Measurements from ENCODE around the gene CRABP1. TPM values are rescaled to one million over a fixed set of nuclear protein-coding genes. Genes with fewer than 3 reads are reported as not detected.

Gene CRABP1
- polyA plus RNA-seq, 2 donors = 0.11 TPM; not detected in 1

DNA sequence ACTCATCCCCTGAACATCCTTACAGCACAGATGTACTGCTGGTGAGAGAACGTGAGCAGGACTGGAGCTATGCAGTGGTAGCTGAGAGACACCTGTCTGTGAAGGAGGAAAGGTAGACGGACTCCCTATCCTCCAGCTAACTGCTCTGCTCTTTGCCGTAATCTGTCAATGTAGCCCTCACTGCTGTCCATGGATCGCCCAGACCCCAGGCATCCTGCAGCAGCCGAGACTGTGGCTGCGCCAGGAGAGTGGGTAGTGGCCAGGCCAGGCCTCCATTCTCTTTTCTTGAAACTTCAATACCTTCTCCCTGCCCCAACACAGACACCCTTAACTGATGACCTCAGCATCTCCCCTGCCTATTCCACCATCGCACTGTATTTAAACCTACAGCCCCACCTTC lies 44.5 kb downstream of the CRABP1 start:
- H3K4me3 ChIP-seq (ENCODE audit: low read depth in 1 of 2, low read length in 2 of 2) = no peak overlapping the region
- H3K27me3 ChIP-seq (ENCODE audit: control insufficient read depth in 1 of 2, insufficient read depth in 2 of 2, low read length in 2 of 2) = no peaks in the 10 kb centered on the region
- H3K27ac ChIP-seq (ENCODE audit: low read depth in 2 of 2, low read length in 1 of 2) = no peak overlapping the region
- H3K9me3 ChIP-seq (ENCODE audit: control insufficient read depth in 2 of 2, insufficient read depth in 1 of 2, low read depth in 1 of 2, low read length in 1 of 2) = no peaks in the 10 kb centered on the region
- H3K4me1 ChIP-seq (ENCODE audit: control insufficient read depth in 2 of 2, insufficient read depth in 2 of 2, low read length in 1 of 2) = no peaks in the 10 kb centered on the region
- no peaks in the 10 kb centered on the region for H3K36me3 ChIP-seq (ENCODE audit: control insufficient read depth in 2 of 2, insufficient read depth in 2 of 2, low read length in 1 of 2)
- WGBS, 2 donors = 87 to 95% methylated on average over 7 of the region's 7 CpGs

DNA sequence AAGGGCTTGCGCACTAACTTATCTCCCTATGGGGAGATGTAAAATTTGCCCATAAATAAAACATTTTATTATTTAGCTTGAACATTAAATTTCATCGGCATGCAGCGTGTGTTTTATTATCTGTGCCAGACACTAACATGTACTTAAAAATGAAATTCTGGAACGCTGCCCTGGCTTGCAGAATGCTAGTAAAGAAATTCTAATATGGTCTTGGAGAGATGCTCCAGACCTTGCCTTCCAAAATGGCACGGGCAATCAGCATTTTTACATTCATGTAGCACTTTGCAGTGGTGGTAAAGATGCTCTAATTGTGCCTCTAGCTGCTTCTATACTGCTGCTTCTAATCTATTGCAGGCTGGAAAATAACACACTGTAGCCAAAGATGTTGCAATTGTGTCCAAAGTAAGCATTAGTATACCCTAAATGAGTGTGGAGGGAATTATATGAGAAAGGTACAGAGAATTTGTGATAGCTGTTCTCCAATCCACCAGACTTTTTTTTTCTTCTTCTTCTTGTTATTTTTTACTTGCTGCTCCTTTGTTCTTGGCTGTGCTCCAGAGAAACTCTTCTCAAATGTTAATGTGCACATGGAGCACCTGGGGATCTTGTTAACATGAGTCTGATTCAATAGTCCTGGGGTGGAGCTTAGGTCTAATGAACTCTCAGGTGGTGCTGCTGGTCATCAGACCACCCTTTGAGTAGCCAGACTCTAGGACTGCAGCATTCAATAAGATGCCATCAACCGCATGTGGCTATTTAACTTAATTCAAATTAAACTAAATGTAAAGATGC lies 47.3 kb downstream of the CRABP1 start:
- WGBS, 2 donors = 67 to 72% methylated on average over 6 of the region's 6 CpGs
- H3K27me3 ChIP-seq (ENCODE audit: control insufficient read depth in 1 of 2, insufficient read depth in 2 of 2, low read length in 2 of 2) = no peaks in the 10 kb centered on the region

DNA sequence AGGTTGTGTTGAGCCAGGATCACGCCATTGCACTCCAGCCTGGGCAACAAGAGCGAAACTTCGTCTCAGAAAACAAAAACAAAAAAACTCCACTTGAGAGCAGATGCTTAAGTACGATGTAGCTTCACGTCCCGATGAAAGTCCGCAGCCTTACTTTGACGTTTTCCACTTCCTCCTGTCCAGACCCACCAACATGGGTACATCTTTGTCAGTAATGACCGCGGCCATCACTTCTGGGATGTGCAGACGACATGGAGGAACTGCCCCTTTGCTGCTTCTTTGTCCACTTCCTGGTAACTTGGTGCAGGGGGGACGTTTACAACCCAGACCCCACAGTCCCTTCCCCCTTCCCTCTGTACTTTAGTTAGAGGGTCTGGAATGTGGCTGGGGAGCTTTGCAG lies 48.7 kb downstream of the CRABP1 start:
- no peaks in the 10 kb centered on the region for H3K4me1 ChIP-seq (ENCODE audit: control insufficient read depth in 2 of 2, insufficient read depth in 2 of 2, low read length in 1 of 2)
- no peak overlapping the region for H3K4me3 ChIP-seq (ENCODE audit: low read depth in 1 of 2, low read length in 2 of 2)
- no peaks in the 10 kb centered on the region for H3K36me3 ChIP-seq (ENCODE audit: control insufficient read depth in 2 of 2, insufficient read depth in 2 of 2, low read length in 1 of 2)
- 79 to 81% methylated on average over 12 of the region's 12 CpGs for WGBS, 2 donors
- no peaks in the 10 kb centered on the region for H3K27me3 ChIP-seq (ENCODE audit: control insufficient read depth in 1 of 2, insufficient read depth in 2 of 2, low read length in 2 of 2)
- H3K27ac ChIP-seq (ENCODE audit: low read depth in 2 of 2, low read length in 1 of 2) = no peak overlapping the region
- no peaks in the 10 kb centered on the region for H3K9me3 ChIP-seq (ENCODE audit: control insufficient read depth in 2 of 2, insufficient read depth in 1 of 2, low read depth in 1 of 2, low read length in 1 of 2)

More for the DNA sequence above, 47.3 kb downstream of the CRABP1 start:
- Histone ChIP-seq H3K9me3 (ENCODE audit: control insufficient read depth in 2 of 2, insufficient read depth in 1 of 2, low read depth in 1 of 2, low read length in 1 of 2) (no peaks in the 10 kb centered on the region), H3K27ac (ENCODE audit: low read depth in 2 of 2, low read length in 1 of 2) (no peak overlapping the region), H3K4me1 (ENCODE audit: control insufficient read depth in 2 of 2, insufficient read depth in 2 of 2, low read length in 1 of 2) (no peaks in the 10 kb centered on the region), H3K36me3 (ENCODE audit: control insufficient read depth in 2 of 2, insufficient read depth in 2 of 2, low read length in 1 of 2) (no peaks in the 10 kb centered on the region), H3K4me3 (ENCODE audit: low read depth in 1 of 2, low read length in 2 of 2) (no peak overlapping the region)

DNA sequence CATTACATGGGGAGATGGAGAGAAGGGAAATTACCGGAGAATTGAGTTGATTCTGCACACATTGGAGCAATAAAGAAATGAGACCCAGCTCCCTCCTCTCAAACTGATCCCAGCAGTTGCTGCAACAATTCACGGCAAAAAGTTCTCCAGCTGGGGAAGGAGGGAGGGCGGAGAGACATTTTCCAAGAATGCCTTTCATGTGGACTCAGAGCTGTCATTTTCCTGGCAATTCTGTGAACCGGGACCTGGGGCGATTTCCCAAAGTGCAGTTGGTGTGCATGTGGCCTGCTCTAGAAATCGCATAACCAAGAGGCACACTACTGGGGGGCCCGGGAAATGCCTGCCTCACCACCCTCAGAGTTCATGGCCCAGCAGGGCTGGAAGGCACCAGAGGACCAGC lies 49.2 kb downstream of the CRABP1 start:
- Histone ChIP-seq H3K4me3 (ENCODE audit: low read depth in 1 of 2, low read length in 2 of 2) (no peak overlapping the region), H3K27ac (ENCODE audit: low read depth in 2 of 2, low read length in 1 of 2) (no peak overlapping the region), H3K4me1 (ENCODE audit: control insufficient read depth in 2 of 2, insufficient read depth in 2 of 2, low read length in 1 of 2) (no peaks in the 10 kb centered on the region), H3K9me3 (ENCODE audit: control insufficient read depth in 2 of 2, insufficient read depth in 1 of 2, low read depth in 1 of 2, low read length in 1 of 2) (no peaks in the 10 kb centered on the region), H3K27me3 (ENCODE audit: control insufficient read depth in 1 of 2, insufficient read depth in 2 of 2, low read length in 2 of 2) (no peaks in the 10 kb centered on the region), H3K36me3 (ENCODE audit: control insufficient read depth in 2 of 2, insufficient read depth in 2 of 2, low read length in 1 of 2) (no peaks in the 10 kb centered on the region)
- WGBS, 2 donors = 33 to 39% methylated on average over 7 of the region's 7 CpGs

DNA sequence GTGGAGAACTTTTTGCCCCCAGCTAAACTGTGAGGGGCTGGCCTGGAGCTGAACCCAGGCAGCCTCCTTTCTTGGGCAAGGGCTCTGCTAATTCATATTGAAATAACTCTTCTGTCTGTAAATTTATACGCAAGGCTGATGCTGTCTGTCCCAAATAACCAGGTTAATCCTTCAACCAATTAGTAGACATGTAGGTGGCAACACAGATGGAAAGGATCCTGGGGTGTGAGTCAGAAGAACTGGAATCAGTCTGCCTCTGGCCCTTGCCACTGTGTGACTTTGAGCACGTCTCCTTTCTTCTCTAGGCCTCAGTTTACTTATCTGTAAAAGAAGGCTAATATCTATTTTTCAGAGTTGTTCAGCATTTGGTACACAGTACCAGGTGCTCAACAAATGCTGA lies 49.6 kb downstream of the CRABP1 start:
- Histone ChIP-seq H3K4me1 (ENCODE audit: control insufficient read depth in 2 of 2, insufficient read depth in 2 of 2, low read length in 1 of 2) (no peaks in the 10 kb centered on the region), H3K27me3 (ENCODE audit: control insufficient read depth in 1 of 2, insufficient read depth in 2 of 2, low read length in 2 of 2) (no peaks in the 10 kb centered on the region), H3K9me3 (ENCODE audit: control insufficient read depth in 2 of 2, insufficient read depth in 1 of 2, low read depth in 1 of 2, low read length in 1 of 2) (no peaks in the 10 kb centered on the region), H3K36me3 (ENCODE audit: control insufficient read depth in 2 of 2, insufficient read depth in 2 of 2, low read length in 1 of 2) (no peaks in the 10 kb centered on the region), H3K4me3 (ENCODE audit: low read depth in 1 of 2, low read length in 2 of 2) (no peak overlapping the region), H3K27ac (ENCODE audit: low read depth in 2 of 2, low read length in 1 of 2) (no peak overlapping the region)
- WGBS, 2 donors = 65 to 68% methylated on average over 2 of the region's 2 CpGs

DNA sequence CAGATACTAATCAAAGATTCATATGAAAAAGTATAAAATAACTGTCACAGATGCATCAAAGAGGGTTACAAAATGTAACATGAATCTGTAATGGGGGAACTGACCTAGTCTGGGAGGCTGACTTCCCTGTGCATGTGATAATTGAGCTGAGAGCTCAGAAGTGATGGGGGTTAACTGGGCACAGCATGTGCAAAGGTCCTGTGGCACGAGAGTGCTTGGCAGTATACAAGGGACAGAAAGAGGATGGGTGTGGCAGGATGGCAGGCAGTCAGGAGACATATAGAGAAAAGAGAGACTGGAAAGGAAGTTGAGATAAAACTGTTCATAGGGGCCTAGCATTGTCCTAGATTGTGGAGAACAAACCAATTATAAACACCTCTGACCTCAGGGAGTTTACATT lies 50.1 kb downstream of the CRABP1 start:
- H3K36me3 ChIP-seq (ENCODE audit: control insufficient read depth in 2 of 2, insufficient read depth in 2 of 2, low read length in 1 of 2) = no peaks in the 10 kb centered on the region
- no peaks in the 10 kb centered on the region for H3K9me3 ChIP-seq (ENCODE audit: control insufficient read depth in 2 of 2, insufficient read depth in 1 of 2, low read depth in 1 of 2, low read length in 1 of 2)
- no peak overlapping the region for H3K4me3 ChIP-seq (ENCODE audit: low read depth in 1 of 2, low read length in 2 of 2)
- no peaks in the 10 kb centered on the region for H3K27me3 ChIP-seq (ENCODE audit: control insufficient read depth in 1 of 2, insufficient read depth in 2 of 2, low read length in 2 of 2)
- no peaks in the 10 kb centered on the region for H3K4me1 ChIP-seq (ENCODE audit: control insufficient read depth in 2 of 2, insufficient read depth in 2 of 2, low read length in 1 of 2)
- WGBS, 2 donors = 83 to 85% methylated on average over 1 of the region's 1 CpG
- no peak overlapping the region for H3K27ac ChIP-seq (ENCODE audit: low read depth in 2 of 2, low read length in 1 of 2)

DNA sequence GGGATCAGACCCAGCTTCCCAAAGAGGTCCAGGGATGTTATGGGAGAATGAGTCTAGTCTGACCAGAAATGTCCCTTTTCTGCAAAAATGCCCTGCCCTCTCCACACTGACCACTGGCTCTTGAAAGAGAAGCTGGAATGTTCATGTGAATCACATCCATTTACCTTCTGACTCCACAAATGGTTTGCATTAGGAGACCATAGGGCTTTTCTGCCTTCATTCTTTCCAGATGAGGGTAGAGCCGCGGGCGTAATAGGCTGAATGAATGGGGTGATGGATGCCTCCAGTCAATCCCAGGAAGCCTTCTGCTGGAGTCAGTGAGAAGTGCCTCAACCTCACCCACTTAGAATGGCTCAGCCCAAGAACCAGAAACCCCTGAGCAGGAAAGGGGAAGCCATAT lies 50.7 kb downstream of the CRABP1 start:
- no peaks in the 10 kb centered on the region for H3K4me1 ChIP-seq (ENCODE audit: control insufficient read depth in 2 of 2, insufficient read depth in 2 of 2, low read length in 1 of 2)
- H3K27ac ChIP-seq (ENCODE audit: low read depth in 2 of 2, low read length in 1 of 2) = no peak overlapping the region
- H3K4me3 ChIP-seq (ENCODE audit: low read depth in 1 of 2, low read length in 2 of 2) = no peak overlapping the region
- no peaks in the 10 kb centered on the region for H3K27me3 ChIP-seq (ENCODE audit: control insufficient read depth in 1 of 2, insufficient read depth in 2 of 2, low read length in 2 of 2)
- 87 to 91% methylated on average over 3 of the region's 3 CpGs for WGBS, 2 donors
- no peaks in the 10 kb centered on the region for H3K9me3 ChIP-seq (ENCODE audit: control insufficient read depth in 2 of 2, insufficient read depth in 1 of 2, low read depth in 1 of 2, low read length in 1 of 2)
- H3K36me3 ChIP-seq (ENCODE audit: control insufficient read depth in 2 of 2, insufficient read depth in 2 of 2, low read length in 1 of 2) = no peaks in the 10 kb centered on the region

DNA sequence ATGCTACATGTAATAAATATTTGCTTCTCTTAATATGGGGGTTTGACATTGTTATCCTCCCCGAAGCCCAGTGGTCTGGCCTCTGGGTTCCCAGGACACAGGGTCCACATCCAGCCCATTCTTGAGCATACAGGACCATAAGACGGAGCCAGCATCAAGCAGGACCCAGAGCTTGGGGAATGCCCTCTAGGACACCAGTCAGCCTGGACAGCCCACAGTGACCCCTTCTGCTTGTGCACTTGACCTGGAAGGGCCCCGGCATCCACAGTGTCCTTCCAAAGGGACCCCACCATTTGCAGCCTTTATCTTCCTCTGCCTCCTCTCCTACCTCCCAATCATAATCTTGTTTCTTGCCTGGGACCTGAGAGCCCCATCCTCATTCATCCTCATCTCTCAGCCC lies 51.6 kb downstream of the CRABP1 start:
- H3K36me3 ChIP-seq (ENCODE audit: control insufficient read depth in 2 of 2, insufficient read depth in 2 of 2, low read length in 1 of 2) = no peaks in the 10 kb centered on the region
- no peaks in the 10 kb centered on the region for H3K27me3 ChIP-seq (ENCODE audit: control insufficient read depth in 1 of 2, insufficient read depth in 2 of 2, low read length in 2 of 2)
- H3K9me3 ChIP-seq (ENCODE audit: control insufficient read depth in 2 of 2, insufficient read depth in 1 of 2, low read depth in 1 of 2, low read length in 1 of 2) = no peaks in the 10 kb centered on the region
- no peak overlapping the region for H3K4me3 ChIP-seq (ENCODE audit: low read depth in 1 of 2, low read length in 2 of 2)
- no peak overlapping the region for H3K27ac ChIP-seq (ENCODE audit: low read depth in 2 of 2, low read length in 1 of 2)
- 90 to 93% methylated on average over 3 of the region's 3 CpGs for WGBS, 2 donors
- no peaks in the 10 kb centered on the region for H3K4me1 ChIP-seq (ENCODE audit: control insufficient read depth in 2 of 2, insufficient read depth in 2 of 2, low read length in 1 of 2)

DNA sequence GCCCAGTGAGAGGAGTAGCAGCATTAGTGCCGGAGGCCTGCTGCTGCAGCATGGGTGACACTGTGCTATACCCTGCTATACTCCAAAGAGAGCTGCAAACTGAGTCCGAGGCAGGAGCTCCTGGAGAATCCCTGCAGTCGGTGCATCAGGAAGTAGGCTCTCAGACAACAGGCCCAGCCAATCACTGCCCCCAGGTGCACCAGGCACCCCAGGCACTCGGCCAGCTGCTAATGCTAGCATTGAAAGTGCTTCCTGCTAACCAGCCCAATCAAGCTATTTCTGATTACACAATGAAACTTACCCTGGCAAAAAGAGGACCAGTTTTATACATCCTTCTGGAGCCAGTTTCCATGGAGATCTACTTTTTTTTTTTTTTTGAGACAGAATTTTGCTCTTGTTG lies 52.3 kb downstream of the CRABP1 start:
- Histone ChIP-seq H3K27ac (ENCODE audit: low read depth in 2 of 2, low read length in 1 of 2) (no peak overlapping the region), H3K4me3 (ENCODE audit: low read depth in 1 of 2, low read length in 2 of 2) (no peak overlapping the region), H3K36me3 (ENCODE audit: control insufficient read depth in 2 of 2, insufficient read depth in 2 of 2, low read length in 1 of 2) (no peaks in the 10 kb centered on the region), H3K9me3 (ENCODE audit: control insufficient read depth in 2 of 2, insufficient read depth in 1 of 2, low read depth in 1 of 2, low read length in 1 of 2) (no peaks in the 10 kb centered on the region), H3K4me1 (ENCODE audit: control insufficient read depth in 2 of 2, insufficient read depth in 2 of 2, low read length in 1 of 2) (no peaks in the 10 kb centered on the region), H3K27me3 (ENCODE audit: control insufficient read depth in 1 of 2, insufficient read depth in 2 of 2, low read length in 2 of 2) (no peaks in the 10 kb centered on the region)
- WGBS, 2 donors = 42 to 47% methylated on average over 4 of the region's 4 CpGs

DNA sequence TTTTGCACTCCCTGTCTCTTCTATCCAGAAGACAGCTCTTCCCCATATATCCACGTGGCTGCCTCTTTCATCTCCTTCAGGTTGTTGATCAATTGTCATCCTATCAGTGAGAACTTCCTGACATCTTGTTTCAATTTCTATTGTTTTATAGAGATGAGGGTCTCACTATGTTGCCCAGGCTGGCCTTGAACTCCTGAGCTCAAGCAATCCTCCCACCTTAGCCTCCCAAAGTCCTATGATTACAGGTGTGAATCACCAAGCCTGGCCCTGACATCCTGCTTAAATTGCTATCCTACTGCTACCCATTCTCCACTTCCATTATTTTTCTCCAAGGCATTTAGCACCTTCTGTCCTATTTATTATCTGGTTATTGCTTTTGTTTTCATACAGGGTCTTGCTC lies 53.0 kb downstream of the CRABP1 start:
- H3K4me1 ChIP-seq (ENCODE audit: control insufficient read depth in 2 of 2, insufficient read depth in 2 of 2, low read length in 1 of 2) = no peaks in the 10 kb centered on the region
- H3K4me3 ChIP-seq (ENCODE audit: low read depth in 1 of 2, low read length in 2 of 2) = no peak overlapping the region
- no peaks in the 10 kb centered on the region for H3K27me3 ChIP-seq (ENCODE audit: control insufficient read depth in 1 of 2, insufficient read depth in 2 of 2, low read length in 2 of 2)
- no peaks in the 10 kb centered on the region for H3K9me3 ChIP-seq (ENCODE audit: control insufficient read depth in 2 of 2, insufficient read depth in 1 of 2, low read depth in 1 of 2, low read length in 1 of 2)
- 51 to 53% methylated on average over 1 of the region's 1 CpG for WGBS, 2 donors
- H3K36me3 ChIP-seq (ENCODE audit: control insufficient read depth in 2 of 2, insufficient read depth in 2 of 2, low read length in 1 of 2) = no peaks in the 10 kb centered on the region
- no peak overlapping the region for H3K27ac ChIP-seq (ENCODE audit: low read depth in 2 of 2, low read length in 1 of 2)
